GM21528 (cell line): ENCODE data around the gene SERPINB13.
"Not testable (repeated sequence)": the region's sequence is repeated elsewhere in the genome, so short reads cannot be mapped to it uniquely, and the experiment has no call there.

ENCODE experiments used
- ATAC-seq: cut with Tn5 transposase; IDR thresholded peaks from one replicate; pipeline ENCODE4 v1.9.1; 2021; ENCODE audit warnings: mild to moderate bottlenecking, moderate library complexity; ENCODE audit not compliant: unreplicated experiment, low FRiP score

Gene SERPINB13

DNA sequence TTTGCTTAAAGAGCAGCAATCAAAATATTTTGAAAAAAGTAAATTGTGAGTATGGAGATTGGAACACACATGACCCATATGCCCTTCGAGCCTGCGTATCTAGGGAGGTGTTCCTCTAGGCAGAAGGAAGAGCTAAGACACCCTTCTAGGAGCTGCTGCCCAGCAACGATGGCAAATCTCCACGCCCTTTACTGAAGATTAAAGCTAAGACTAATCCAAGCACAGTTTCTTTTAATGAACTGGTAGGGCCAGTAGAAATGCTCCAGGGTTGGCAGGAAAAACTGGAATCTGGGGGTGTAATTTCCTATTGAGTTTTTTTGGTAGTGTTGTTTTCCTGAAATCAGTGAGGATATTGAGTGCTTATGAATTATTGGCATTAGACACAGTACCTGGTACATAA, 712 bp upstream of the SERPINB13 start:
- ATAC-seq = no peak

DNA sequence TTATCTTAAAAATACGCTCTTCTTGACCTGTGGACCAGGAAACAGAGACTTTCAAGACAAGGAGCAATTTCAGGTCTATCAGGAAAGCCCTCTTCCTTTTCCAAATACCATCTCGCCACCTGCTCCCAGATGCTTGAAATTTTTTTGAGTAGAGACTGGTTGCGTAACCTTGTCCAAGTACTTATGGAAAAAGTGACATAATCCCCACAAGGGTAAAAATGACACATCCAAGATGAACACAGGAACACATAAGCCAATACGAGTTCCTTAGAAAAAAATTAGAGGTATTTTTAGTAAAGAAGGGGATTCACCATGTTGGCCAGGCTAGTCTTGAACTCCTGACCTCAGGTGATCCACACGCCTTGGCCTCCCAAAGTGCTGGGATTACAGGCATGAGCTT, 1.8 kb downstream of the SERPINB13 start:
- no peak for ATAC-seq

- no peak for ATAC-seq
Measured at GRCh38 chr18:63590373-63590772, 3.2 kb downstream of the SERPINB13 start.

- ATAC-seq = no peak
Measured at GRCh38 chr18:63590966-63591695, 4.0 kb downstream of the SERPINB13 start.

GRCh38 chr18:63591725-63592124, 4.6 kb downstream of the SERPINB13 start:
- ATAC-seq = no peak

DNA sequence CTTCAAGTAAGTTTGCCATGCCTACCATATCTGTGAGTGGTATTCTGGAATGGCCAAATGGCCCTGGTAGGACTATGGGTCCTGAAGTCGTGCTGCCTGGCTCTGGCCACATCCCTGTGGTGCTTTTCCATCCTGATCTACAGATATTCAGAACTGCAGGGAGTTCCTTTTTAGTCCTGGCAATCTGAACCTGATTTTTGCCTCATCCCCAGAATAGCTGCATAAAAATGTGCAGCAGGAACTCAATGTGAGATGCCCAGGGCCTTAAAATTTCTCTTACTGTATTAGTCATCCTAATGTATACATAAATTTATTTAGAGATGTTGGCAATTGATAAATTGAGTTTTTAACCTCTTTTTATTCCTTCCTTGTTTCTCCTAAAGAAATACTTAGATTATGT, 5.3 kb downstream of the SERPINB13 start:
- no peak for ATAC-seq

- no peak for ATAC-seq
Measured at GRCh38 chr18:63596964-63597363, 9.8 kb downstream of the SERPINB13 start.

DNA sequence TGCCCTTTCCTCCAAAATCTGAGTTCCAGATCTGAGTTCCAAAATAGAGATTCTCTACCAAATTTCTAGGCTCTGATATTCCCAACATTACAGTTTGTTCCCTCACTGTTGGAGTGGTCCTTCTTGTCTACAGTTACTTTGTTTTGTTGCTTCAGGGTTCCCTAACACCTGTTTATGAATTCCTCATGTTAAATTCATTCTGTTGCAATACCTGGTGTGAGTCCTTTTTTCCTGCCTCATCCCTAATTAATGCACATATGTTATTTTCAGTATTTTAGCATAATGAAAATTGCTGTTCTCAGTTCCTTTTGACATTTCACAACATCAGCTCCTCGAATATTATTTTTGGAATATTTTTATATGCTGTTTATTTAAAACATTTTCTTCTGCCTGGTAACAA, 16.2 kb downstream of the SERPINB13 start:
- no peak for ATAC-seq

- ATAC-seq = peak; percentile 97
Measured at GRCh38 chr18:63603772-63604171, 16.6 kb downstream of the SERPINB13 start.

DNA sequence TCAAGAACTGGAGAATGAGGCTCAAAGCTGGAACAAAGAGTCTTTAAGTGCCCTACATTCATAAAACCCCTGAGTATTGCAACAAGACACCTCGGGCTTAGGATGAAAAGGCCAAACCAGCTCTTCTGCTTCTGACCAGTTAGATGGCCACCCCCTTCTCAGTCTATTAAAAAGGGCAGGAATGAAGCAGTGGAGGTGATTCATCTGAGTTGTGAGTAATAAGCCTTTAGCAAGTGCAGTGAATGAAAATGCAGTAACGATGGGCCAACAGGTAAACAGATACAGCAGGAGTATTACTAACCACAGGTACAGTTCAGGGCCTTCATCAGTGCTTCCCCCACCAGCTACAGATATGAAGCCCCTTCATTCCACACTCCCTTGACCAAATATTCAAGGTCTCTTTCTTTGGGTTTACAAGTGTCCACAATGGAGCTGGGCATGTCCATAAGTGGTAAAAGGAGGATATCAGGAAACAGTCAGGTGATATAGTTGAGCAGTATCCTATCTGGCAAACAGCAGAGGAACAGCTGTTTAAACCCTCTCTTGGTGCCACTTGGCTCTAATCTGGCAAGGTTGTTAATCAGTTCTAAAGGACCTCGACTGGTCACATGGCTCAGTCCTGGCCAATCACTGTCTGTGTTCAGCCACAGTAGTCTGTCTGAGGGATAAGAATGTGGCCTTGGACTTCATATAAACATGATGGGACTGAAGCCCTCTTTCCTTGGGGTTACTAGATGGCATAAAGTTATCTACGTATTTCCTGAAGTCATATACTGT, 17.8 kb downstream of the SERPINB13 start:
- ATAC-seq = no peak

DNA sequence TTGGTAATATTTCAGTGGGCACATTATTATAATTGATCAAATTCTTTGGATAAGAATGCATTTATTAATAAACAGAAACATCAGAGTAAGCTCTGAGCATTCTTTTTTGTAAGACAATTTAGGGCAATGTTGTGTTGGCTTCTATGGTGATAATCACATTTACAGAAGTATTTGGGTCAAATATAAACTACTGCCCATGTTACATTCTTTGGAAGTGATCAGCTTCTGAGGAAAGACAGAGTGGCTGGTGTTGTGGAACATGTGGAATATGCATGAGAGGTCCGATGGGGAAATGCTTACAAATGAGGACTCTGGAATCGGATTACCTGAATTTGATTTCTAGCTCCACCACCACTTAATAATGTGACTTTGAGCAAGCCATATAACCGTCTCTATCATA, 19.4 kb downstream of the SERPINB13 start:
- ATAC-seq = no peak

DNA sequence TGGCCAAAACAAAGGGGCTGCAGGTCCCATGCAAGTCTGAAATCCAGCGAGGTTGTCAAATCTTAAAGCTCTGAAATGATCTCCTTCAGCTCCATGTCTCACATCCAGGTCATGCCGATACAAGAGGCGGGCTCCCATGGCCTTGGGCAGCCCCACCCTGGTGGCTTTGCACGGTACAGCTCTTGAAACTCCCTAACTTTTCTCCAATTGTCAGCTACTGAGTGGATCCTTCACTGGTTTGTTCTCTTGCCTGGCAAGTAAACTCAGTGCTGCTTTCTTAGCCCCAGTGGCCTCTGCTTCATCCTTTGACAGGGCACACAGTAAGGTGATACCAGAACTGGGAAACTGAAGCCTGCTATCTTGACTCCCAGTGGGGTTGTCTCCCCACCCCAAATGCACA, 26.3 kb downstream of the SERPINB13 start:
- no peak for ATAC-seq

DNA sequence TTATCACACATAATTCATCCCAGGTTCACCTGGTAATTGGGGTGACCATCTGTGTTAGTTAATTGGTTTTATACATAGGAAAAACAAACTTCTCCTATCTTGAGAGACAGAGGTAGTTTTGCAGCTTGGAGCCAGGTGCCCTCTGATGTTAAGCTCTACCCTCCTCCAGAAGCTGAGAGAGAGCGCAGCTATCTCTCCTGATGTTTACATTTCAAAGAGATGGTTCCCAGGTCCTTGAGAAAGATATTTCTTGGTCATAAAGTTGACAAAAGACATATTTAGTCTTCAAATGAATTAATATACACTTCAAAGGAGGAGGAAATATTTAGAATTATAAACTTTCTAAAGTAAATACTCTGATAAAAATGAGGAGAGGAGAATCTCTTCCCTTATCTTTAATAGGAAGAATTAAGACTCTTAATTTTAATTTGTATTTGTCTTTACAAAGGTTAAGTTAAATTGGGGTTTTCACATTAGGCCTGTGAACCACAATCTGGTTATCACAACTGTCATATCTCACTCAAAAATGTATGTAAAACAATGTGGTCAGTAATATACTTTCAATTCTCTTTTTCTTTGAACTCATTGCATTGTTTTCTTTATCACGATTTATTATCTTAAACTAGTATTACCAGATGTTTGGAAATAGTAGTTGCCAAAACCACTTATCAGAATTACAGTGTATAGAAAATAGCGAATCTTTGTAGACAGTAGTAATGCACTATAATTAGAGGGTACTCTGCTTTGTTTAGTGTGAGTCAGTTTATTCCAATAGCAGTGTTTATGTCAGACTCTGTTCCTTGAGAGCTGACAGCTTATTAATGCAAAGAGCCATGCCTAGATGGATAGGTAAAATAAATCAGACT, 30.1 kb downstream of the SERPINB13 start:
- ATAC-seq = peak; percentile 76

GRCh38 chr18:63617915-63618234, 30.7 kb downstream of the SERPINB13 start:
- ATAC-seq = no peak

- no peak for ATAC-seq
Measured at GRCh38 chr18:63619661-63620060, 32.5 kb downstream of the SERPINB13 start.

- no peak for ATAC-seq
Measured at GRCh38 chr18:63624863-63625262, 37.7 kb downstream of the SERPINB13 start.

- ATAC-seq = no peak
Measured at GRCh38 chr18:63626431-63626830, 39.3 kb downstream of the SERPINB13 start.

DNA sequence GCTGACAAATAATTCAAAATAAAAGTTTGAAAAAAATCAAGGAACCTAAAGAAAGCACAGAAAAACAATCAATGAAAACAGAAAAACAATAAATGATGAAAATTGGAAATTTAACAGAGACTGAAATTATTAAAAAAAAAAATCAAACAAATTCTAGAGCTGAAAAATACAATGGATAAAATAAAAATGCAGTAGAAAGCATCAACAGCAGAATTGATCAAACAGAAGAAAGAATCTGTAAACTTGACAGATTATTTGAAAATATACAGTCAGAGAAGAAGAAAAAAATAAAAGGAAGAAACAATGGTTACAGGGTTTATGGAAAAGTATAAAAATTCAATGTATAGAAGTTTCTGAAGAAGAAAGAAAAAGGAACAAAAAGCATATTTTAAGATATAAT, 40.7 kb downstream of the SERPINB13 start:
- ATAC-seq = no peak

- ATAC-seq = no peak
Measured at GRCh38 chr18:63637703-63638102, 50.6 kb downstream of the SERPINB13 start.

GRCh38 chr18:63641157-63641680, 54.1 kb downstream of the SERPINB13 start:
- not testable (repeated sequence) for ATAC-seq
